NCI-H1436 treated with DMSO at 0.1 percent for 48 hours (cell line): ENCODE data around the gene RPL41.
"Not testable (repeated sequence)": the region's sequence is repeated elsewhere in the genome, so short reads cannot be mapped to it uniquely, and the experiment has no call there.

Experiments used
- DNase-seq: peaks from one replicate; lab custom pipeline; 2025; lab: John Stamatoyannopoulos, UW

The RPL41 gene

GRCh38 chr12:56116267-56117081 lies at the start of gene RPL41:
Gene RPL41, plus strand, starts transcription at chr12:56116633.
- peak; percentile 86 for DNase-seq

GRCh38 chr12:56071648-56072047 lies 44.8 kb upstream of the RPL41 start:
- no peak for DNase-seq

GRCh38 chr12:56074396-56074795 lies 42.0 kb upstream of the RPL41 start:
- DNase-seq: no peak

- not testable (repeated sequence) for DNase-seq
These were observed 38.5 kb upstream of the RPL41 start for GRCh38 chr12:56077966-56078365.

GRCh38 chr12:56078427-56078826 lies 38.0 kb upstream of the RPL41 start:
- DNase-seq: no peak

- DNase-seq: no peak
These were observed 37.3 kb upstream of the RPL41 start for GRCh38 chr12:56078931-56079722.

- DNase-seq: peak; percentile 9
These were observed 36.5 kb upstream of the RPL41 start, which contains the start of gene ERBB3 for GRCh38 chr12:56079723-56080555. Gene ERBB3, plus strand, starts transcription at chr12:56080165. Its CDS starts 136 bp downstream, at chr12:56080301.

GRCh38 chr12:56080556-56081138 lies 35.8 kb upstream of the RPL41 start:
- no peak for DNase-seq

- DNase-seq: no peak
These were observed 34.8 kb upstream of the RPL41 start for GRCh38 chr12:56081393-56082347.

- DNase-seq: no peak
These were observed 34.1 kb upstream of the RPL41 start for GRCh38 chr12:56082382-56082781.

GRCh38 chr12:56082967-56083366 lies 33.5 kb upstream of the RPL41 start:
- DNase-seq: no peak

GRCh38 chr12:56084958-56085543 lies 31.4 kb upstream of the RPL41 start:
- no peak for DNase-seq

- no peak for DNase-seq
These were observed 30.3 kb upstream of the RPL41 start for GRCh38 chr12:56086096-56086495.

GRCh38 chr12:56086608-56087007 lies 29.8 kb upstream of the RPL41 start:
- DNase-seq: no peak

GRCh38 chr12:56087220-56087619 lies 29.2 kb upstream of the RPL41 start:
- no peak for DNase-seq

- DNase-seq: no peak
These were observed 18.7 kb upstream of the RPL41 start for GRCh38 chr12:56097738-56098137.

GRCh38 chr12:56098592-56098991 lies 17.8 kb upstream of the RPL41 start:
- DNase-seq: no peak

GRCh38 chr12:56099787-56100186 lies 16.6 kb upstream of the RPL41 start:
- no peak for DNase-seq

- no peak for DNase-seq
These were observed 15.4 kb upstream of the RPL41 start for GRCh38 chr12:56101045-56101444.

- DNase-seq: no peak
These were observed 13.8 kb upstream of the RPL41 start for GRCh38 chr12:56102683-56103065.
